ENCODE measurements around the gene LAMC2. TPM values are rescaled to one million over a fixed set of nuclear protein-coding genes. Genes with fewer than 3 reads are reported as not detected.

LAMC2 gene
- total and polyA plus RNA-seq, 9 of the 15 experiments (the other 6 are each of a cell fraction or from before 2014, with no cell fraction given): 0.02 to 0.03 TPM; not detected in 7

- no peak for FAIRE-seq
- H3K4me3 ChIP-seq: no peak overlapping the region
- no peak overlapping the region for H2AFZ ChIP-seq (ENCODE audit: low read depth, low read length)
- no peaks in the 10 kb centered on the region for H3K9me1 ChIP-seq (ENCODE audit: control insufficient read depth, insufficient read depth, low read length)
- CTCF ChIA-PET (ENCODE audit: low intra/inter-chr PET ratio): no interaction called here
- DNase-seq (ENCODE audit: extremely low read depth in 1 of 4, low spot score in 3 of 4): no peak
- H3K4me1 ChIP-seq (replicated peaks in 1 of 2; ENCODE audit: control insufficient read depth in 2 of 2, insufficient read depth in 2 of 2, low read length in 2 of 2): no peaks in the 10 kb centered on the region
- ATAC-seq: no peak
- intact Hi-C loops (cut with micrococcal nuclease) (no loop called here), in situ Hi-C loops (cut with MboI) (no loop called here)
- no peaks in the 10 kb centered on the region for H4K20me1 ChIP-seq (replicated peaks; ENCODE audit: control insufficient read depth, insufficient read depth, low read length)
- BruUV-seq (replicated peaks): no TSS peak
- no peaks in the 10 kb centered on the region for H3K79me2 ChIP-seq (ENCODE audit: control insufficient read depth, insufficient read depth, low read length)
- no peaks in the 10 kb centered on the region for H3K9me3 ChIP-seq (replicated peaks; ENCODE audit: control insufficient read depth, insufficient read depth, low read depth, low read length)
- H3K4me2 ChIP-seq (ENCODE audit: insufficient read depth, low read length): no peak overlapping the region
- WGBS (ENCODE audit: insufficient coverage, low coverage, missing lambda C conversion rate): under 1% methylated on average over 5 of the region's 5 CpGs
- H3K27ac ChIP-seq (ENCODE audit: extremely low read depth, low read depth, low read length): no peak overlapping the region
- H3K36me3 ChIP-seq (ENCODE audit: control insufficient read depth, insufficient read depth, low read length): no peaks in the 10 kb centered on the region
- no peak overlapping the region for H3K9ac ChIP-seq (ENCODE audit: insufficient read depth in 1 of 2, low read depth in 2 of 2, low read length in 2 of 2)
- POLR2A ChIA-PET: interaction anchor here (0.6 to 0.7 kb wide), 2 partner anchors 763 to 1197 kb away, joined by 3 read pairs; no protein-coding TSS in a partner anchor
- peaks cover 12 to 33% of the 10 kb centered on the region in 2 experiments; a peak in 4 of 5 replicates for H3K27me3 ChIP-seq (ENCODE audit: control insufficient read depth in 2 of 2, insufficient read depth in 2 of 2, low read length in 2 of 2)
- TF ChIP-seq ELF4 (CRISPR knock-in tag; IDR thresholded peaks at IDR 0.05) (no peak), TAF15 (IDR thresholded peaks at IDR 0.05; ENCODE audit: low read depth, low read length) (no peak), HDGF (IDR thresholded peaks at IDR 0.05) (no peak), NR4A1 (CRISPR knock-in tag; IDR thresholded peaks at IDR 0.05) (no peak), NR4A1 (tag; IDR thresholded peaks at IDR 0.05) (no peak), SLC30A9 (CRISPR knock-in tag; IDR thresholded peaks at IDR 0.05) (no peak), SMAD2 (IDR thresholded peaks at IDR 0.05; ENCODE audit: low read depth, low read length) (no peak), MEF2A (IDR thresholded peaks at IDR 0.05; ENCODE audit: control insufficient read depth, low read depth, low read length) (no peak), MYBL2 (IDR thresholded peaks at IDR 0.05; ENCODE audit: low read depth) (no peak), MYBL2 (CRISPR knock-in tag; IDR thresholded peaks at IDR 0.05; ENCODE audit: borderline replicate concordance) (no peak), NEUROD1 (IDR thresholded peaks at IDR 0.05; ENCODE audit: borderline replicate concordance, low read depth, low read length, partially characterized antibody) (no peak), ZNF280A (IDR thresholded peaks at IDR 0.05; ENCODE audit: low read depth, partially characterized antibody) (no peak)
- TF ChIP-seq, protein P1, sequence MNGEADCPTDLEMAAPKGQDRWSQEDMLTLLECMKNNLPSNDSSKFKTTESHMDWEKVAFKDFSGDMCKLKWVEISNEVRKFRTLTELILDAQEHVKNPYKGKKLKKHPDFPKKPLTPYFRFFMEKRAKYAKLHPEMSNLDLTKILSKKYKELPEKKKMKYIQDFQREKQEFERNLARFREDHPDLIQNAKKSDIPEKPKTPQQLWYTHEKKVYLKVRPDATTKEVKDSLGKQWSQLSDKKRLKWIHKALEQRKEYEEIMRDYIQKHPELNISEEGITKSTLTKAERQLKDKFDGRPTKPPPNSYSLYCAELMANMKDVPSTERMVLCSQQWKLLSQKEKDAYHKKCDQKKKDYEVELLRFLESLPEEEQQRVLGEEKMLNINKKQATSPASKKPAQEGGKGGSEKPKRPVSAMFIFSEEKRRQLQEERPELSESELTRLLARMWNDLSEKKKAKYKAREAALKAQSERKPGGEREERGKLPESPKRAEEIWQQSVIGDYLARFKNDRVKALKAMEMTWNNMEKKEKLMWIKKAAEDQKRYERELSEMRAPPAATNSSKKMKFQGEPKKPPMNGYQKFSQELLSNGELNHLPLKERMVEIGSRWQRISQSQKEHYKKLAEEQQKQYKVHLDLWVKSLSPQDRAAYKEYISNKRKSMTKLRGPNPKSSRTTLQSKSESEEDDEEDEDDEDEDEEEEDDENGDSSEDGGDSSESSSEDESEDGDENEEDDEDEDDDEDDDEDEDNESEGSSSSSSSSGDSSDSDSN (IDR thresholded peaks at IDR 0.05; ENCODE audit: borderline replicate concordance in 1 of 2, low read depth in 2 of 2, low read length in 2 of 2): no peak
- TF ChIP-seq, protein P2, sequence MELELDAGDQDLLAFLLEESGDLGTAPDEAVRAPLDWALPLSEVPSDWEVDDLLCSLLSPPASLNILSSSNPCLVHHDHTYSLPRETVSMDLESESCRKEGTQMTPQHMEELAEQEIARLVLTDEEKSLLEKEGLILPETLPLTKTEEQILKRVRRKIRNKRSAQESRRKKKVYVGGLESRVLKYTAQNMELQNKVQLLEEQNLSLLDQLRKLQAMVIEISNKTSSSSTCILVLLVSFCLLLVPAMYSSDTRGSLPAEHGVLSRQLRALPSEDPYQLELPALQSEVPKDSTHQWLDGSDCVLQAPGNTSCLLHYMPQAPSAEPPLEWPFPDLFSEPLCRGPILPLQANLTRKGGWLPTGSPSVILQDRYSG (tag; conservative IDR thresholded peaks at IDR 0.05; ENCODE audit: low read depth): no peak
Observed at GRCh38 chr1:183259924-183260323, 73.9 kb downstream of the LAMC2 start.
